B cell (primary cell): ENCODE measurements around the gene CLEC10A.

Experiments used
- EZH2 ChIP-seq: IDR thresholded peaks from 2 replicates; pipeline ENCODE4 v1.6.1; 2012; ENCODE audit warnings: borderline replicate concordance, low read depth, mild to moderate bottlenecking, moderate library complexity, low read length; ENCODE audit not compliant: insufficient read depth, poor library complexity, severe bottlenecking
- TF ChIP-seq, protein P1 (sequence below): fragments of 200-600 bp; IDR thresholded peaks from one replicate; pipeline ENCODE4 v1.8.0; 2022; ENCODE audit warnings: antibody characterized with exemption, mild to moderate bottlenecking

DNA sequence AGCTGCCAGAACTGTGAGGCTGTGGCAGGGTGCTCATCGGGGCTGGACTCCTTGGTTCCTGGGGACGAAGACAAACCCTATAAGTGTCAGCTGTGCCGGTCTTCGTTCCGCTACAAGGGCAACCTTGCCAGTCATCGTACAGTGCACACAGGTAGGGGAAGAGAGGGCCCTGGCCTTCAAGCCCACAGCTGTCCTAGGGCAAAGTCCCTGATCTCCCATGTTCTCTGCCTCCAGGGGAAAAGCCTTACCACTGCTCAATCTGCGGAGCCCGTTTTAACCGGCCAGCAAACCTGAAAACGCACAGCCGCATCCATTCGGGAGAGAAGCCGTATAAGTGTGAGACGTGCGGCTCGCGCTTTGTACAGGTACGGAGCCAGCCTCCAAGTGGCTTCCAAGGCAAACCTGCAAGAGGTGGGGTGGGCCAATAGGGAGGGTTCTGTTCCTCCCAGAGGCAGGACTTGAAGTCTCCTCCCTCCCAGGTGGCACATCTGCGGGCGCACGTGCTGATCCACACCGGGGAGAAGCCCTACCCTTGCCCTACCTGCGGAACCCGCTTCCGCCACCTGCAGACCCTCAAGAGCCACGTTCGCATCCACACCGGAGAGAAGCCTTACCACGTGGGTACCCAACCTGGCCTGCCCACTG is 53.5 kb downstream of the CLEC10A start:
- TF ChIP-seq, protein P1, sequence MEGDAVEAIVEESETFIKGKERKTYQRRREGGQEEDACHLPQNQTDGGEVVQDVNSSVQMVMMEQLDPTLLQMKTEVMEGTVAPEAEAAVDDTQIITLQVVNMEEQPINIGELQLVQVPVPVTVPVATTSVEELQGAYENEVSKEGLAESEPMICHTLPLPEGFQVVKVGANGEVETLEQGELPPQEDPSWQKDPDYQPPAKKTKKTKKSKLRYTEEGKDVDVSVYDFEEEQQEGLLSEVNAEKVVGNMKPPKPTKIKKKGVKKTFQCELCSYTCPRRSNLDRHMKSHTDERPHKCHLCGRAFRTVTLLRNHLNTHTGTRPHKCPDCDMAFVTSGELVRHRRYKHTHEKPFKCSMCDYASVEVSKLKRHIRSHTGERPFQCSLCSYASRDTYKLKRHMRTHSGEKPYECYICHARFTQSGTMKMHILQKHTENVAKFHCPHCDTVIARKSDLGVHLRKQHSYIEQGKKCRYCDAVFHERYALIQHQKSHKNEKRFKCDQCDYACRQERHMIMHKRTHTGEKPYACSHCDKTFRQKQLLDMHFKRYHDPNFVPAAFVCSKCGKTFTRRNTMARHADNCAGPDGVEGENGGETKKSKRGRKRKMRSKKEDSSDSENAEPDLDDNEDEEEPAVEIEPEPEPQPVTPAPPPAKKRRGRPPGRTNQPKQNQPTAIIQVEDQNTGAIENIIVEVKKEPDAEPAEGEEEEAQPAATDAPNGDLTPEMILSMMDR, result no peak
- TF ChIP-seq EZH2, result no peak
